Trophoblast cell (in vitro differentiated cells and primary cell): Measurements from ENCODE around the gene HTR3C.
"Not testable (repeated sequence)": the region's sequence is repeated elsewhere in the genome, so short reads cannot be mapped to it uniquely, and the experiment has no call there.

ENCODE experiments used
- DNase-seq, 2 donors: peaks; one replicate each; pipeline ENCODE4 v3.0.0-alpha.2; 2016
- H2AFZ ChIP-seq: 2 replicates; pipeline ENCODE4 v1.6.1; 2013; ENCODE audit warnings: low read length, moderate library complexity, mild to moderate bottlenecking; ENCODE audit not compliant: insufficient read depth, poor library complexity
- H2AK5ac ChIP-seq: 2 replicates; pipeline ENCODE4 v1.6.1; 2013; ENCODE audit warnings: mild to moderate bottlenecking, low read length
- H2BK120ac ChIP-seq: 2 replicates; pipeline ENCODE4 v1.6.1; 2013; ENCODE audit warnings: low read length, mild to moderate bottlenecking, moderate library complexity; ENCODE audit not compliant: insufficient read depth, poor library complexity
- H2BK12ac ChIP-seq: 2 replicates; pipeline ENCODE4 v1.6.1; 2013; ENCODE audit warnings: mild to moderate bottlenecking, low read length, moderate library complexity
- H2BK5ac ChIP-seq: 2 replicates; pipeline ENCODE4 v1.6.1; 2013; ENCODE audit warnings: low read length, low read depth, moderate library complexity, mild to moderate bottlenecking; ENCODE audit not compliant: poor library complexity
- H3K14ac ChIP-seq: 2 replicates; pipeline ENCODE4 v1.6.1; 2013; ENCODE audit warnings: mild to moderate bottlenecking, low read length
- H3K18ac ChIP-seq: 2 replicates; pipeline ENCODE4 v1.6.1; 2013; ENCODE audit warnings: mild to moderate bottlenecking, low read length
- H3K23ac ChIP-seq: 2 replicates; pipeline ENCODE4 v1.6.1; 2013; ENCODE audit warnings: low read length
- H3K27ac ChIP-seq: 2 replicates; pipeline ENCODE4 v1.5.1; 2013; ENCODE audit warnings: low read depth, mild to moderate bottlenecking, inconsistent platforms, low read length, moderate library complexity
- H3K27me3 ChIP-seq: 2 replicates; pipeline ENCODE4 v1.6.1; 2013; ENCODE audit warnings: inconsistent platforms, mild to moderate bottlenecking, low read length, moderate library complexity; ENCODE audit not compliant: insufficient read depth
- H3K36me3 ChIP-seq, 2 experiments: 1 replicate in 1 of 2; 2 replicates in 1 of 2; pipeline ENCODE4 v1.6.1; 2013; ENCODE audit warnings: low read length in 2 of 2, mild to moderate bottlenecking in 2 of 2, moderate library complexity in 1 of 2; ENCODE audit not compliant: insufficient read depth in 2 of 2, control insufficient read depth in 1 of 2
- H3K4ac ChIP-seq: 2 replicates; pipeline ENCODE4 v1.6.1; 2013; ENCODE audit warnings: low read depth, mild to moderate bottlenecking, low read length, moderate library complexity
- H3K4me1 ChIP-seq, 2 experiments: 1 replicate in 1 of 2; 2 replicates in 1 of 2; pipeline ENCODE4 v1.6.1; 2013; ENCODE audit warnings: low read length in 2 of 2, mild to moderate bottlenecking in 2 of 2, moderate library complexity in 1 of 2; ENCODE audit not compliant: insufficient read depth in 2 of 2, control insufficient read depth in 1 of 2
- H3K4me2 ChIP-seq: 2 replicates; pipeline ENCODE4 v1.6.1; 2013; ENCODE audit warnings: inconsistent platforms, mild to moderate bottlenecking, low read length, moderate library complexity
- H3K4me3 ChIP-seq: 2 replicates; pipeline ENCODE4 v1.5.1; 2013; ENCODE audit warnings: mild to moderate bottlenecking, low read depth, low read length, inconsistent platforms
- H3K79me1 ChIP-seq: one replicate; pipeline ENCODE4 v1.6.1; 2013; ENCODE audit warnings: low read length
- H3K79me2 ChIP-seq: 2 replicates; pipeline ENCODE4 v1.6.1; 2013; ENCODE audit warnings: low read length, mild to moderate bottlenecking; ENCODE audit not compliant: control insufficient read depth, insufficient read depth, poor library complexity
- H3K9ac ChIP-seq: 2 replicates; pipeline ENCODE4 v1.6.1; 2013; ENCODE audit warnings: mild to moderate bottlenecking, low read length
- H3K9me3 ChIP-seq: 2 replicates; pipeline ENCODE4 v1.6.1; 2013; ENCODE audit warnings: low read depth, mild to moderate bottlenecking, control low read depth, inconsistent platforms, low read length; ENCODE audit not compliant: insufficient read depth
- H4K12ac ChIP-seq: 2 replicates; pipeline ENCODE4 v1.6.1; 2013; ENCODE audit warnings: low read depth, mild to moderate bottlenecking, low read length, moderate library complexity
- H4K8ac ChIP-seq: 2 replicates; pipeline ENCODE4 v1.6.1; 2013; ENCODE audit warnings: low read depth, mild to moderate bottlenecking, low read length, moderate library complexity
- H4K91ac ChIP-seq: one replicate; pipeline ENCODE4 v1.6.1; 2013; ENCODE audit warnings: low read depth, mild to moderate bottlenecking, low read length, moderate library complexity
- WGBS: extraction: QIAGEN DNeasy Blood & Tissue Kit; methylation state at CpG from one replicate; pipeline ENCODE4 v1.1.7; 2013; ENCODE audit warnings: missing lambda C conversion rate; ENCODE audit not compliant: insufficient read length, insufficient coverage; ENCODE audit errors: extremely low coverage; 5-methylcytosine and 5-hydroxymethylcytosine counted together

Gene HTR3C

DNA sequence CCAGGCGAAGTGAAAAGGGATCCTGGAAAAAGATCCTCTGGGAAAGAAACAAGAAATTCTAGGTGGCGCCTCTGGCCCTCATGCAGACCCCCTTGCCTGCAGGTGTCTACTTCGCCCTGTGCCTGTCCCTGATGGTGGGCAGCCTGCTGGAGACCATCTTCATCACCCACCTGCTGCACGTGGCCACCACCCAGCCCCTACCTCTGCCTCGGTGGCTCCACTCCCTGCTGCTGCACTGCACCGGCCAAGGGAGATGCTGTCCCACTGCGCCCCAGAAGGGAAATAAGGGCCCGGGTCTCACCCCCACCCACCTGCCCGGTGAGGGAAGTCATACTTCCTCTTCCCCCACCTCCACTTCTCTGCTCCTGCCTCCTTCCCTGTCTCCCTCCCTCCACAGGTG, 14.5 kb upstream of the HTR3C start:
- H3K23ac ChIP-seq, H2BK120ac ChIP-seq, H2AFZ ChIP-seq, H4K8ac ChIP-seq, H3K9ac ChIP-seq, DNase-seq, H3K4ac ChIP-seq, H3K9me3 ChIP-seq, H2BK12ac ChIP-seq, H3K79me2 ChIP-seq, H4K12ac ChIP-seq, H3K36me3 ChIP-seq, H2BK5ac ChIP-seq, H3K14ac ChIP-seq, H3K4me1 ChIP-seq, H3K4me3 ChIP-seq, H3K18ac ChIP-seq, H2AK5ac ChIP-seq, H3K4me2 ChIP-seq, H4K91ac ChIP-seq, H3K27ac ChIP-seq, H3K79me1 ChIP-seq, H3K27me3 ChIP-seq: not testable (repeated sequence)
- WGBS = no CpG with 5 or more reads among the region's 9 CpGs

DNA sequence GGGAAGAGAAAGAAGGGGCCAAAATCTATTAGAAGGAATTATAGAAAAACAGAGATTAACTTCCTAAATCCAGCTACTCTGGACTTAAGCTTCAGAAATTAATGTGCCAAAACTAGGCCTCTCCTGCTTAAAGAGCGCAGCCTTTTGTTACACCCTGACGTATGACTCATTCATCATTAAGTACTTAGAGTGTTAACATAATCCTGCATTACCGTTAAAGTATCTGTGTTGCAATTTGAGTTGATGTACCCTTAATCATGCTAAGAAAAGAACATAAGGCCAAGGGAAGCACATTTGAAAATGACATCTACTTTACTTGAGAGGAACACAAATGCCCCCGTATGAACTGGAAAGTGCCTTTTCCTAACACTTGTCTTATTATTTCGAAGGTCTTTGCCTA, 13.4 kb upstream of the HTR3C start:
- Histone ChIP-seq H4K8ac (no peak overlapping the region), H3K79me1 (no peaks in the 10 kb centered on the region), H2BK12ac (no peak overlapping the region), H3K27me3 (no peaks in the 10 kb centered on the region), H3K4me1 (no peaks in the 10 kb centered on the region), H2BK5ac (no peak overlapping the region), H2BK120ac (no peak overlapping the region), H2AFZ (no peak overlapping the region), H3K4ac (no peak overlapping the region), H3K9me3 (peaks cover 2% of the 10 kb centered on the region), H3K79me2 (no peaks in the 10 kb centered on the region), H3K18ac (no peak overlapping the region), H3K36me3 (no peaks in the 10 kb centered on the region), H2AK5ac (no peak overlapping the region), H3K27ac (no peak overlapping the region), H4K91ac (no peak overlapping the region), H3K9ac (no peak overlapping the region), H3K4me3 (no peak overlapping the region), H3K4me2 (no peak overlapping the region), H4K12ac (no peak overlapping the region), H3K14ac (no peak overlapping the region), H3K23ac (no peak overlapping the region)
- no CpG with 5 or more reads among the region's 5 CpGs for WGBS
- no peak for DNase-seq

DNA sequence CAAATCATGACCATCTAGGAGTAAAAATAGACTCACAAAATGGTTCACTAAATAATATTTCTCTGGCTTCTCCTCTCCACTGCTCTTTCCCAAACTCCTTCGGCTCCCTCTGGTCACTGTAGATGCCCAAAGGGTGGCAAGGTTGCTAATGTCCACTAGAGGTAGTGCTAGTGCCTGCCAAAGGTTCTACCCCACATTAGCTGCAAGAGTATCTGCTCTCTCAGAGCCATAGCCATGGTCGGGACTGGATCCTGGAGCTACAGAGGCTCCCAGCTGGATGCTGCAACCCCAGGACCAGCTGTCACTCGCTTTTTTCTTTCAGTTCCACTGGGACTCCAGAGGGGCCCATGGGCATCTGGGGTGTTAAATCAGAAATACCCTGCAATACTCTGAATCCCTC, 12.8 kb upstream of the HTR3C start:
- no peak overlapping the region for H2AFZ ChIP-seq
- no peak overlapping the region for H3K9ac ChIP-seq
- no CpG with 5 or more reads among the region's 3 CpGs for WGBS

DNA sequence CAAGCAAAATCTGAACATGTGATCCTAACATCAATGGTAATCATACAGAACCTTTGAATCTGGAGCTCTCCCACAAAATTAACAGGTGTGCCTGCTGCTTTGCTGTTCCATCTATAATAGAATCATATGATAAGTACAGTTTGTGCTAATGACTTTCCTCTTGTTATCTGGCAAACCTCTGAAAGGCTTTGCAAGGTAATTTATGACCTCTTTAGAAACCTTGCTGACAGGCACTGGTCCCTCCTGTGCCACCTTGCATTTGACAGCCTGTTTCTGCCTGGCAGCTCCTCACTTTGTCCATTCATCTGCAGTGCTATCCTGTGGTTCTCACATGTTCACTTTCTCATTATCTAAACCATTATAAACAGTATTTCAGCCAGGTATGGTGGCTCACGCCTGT, 10.2 kb upstream of the HTR3C start:
- Histone ChIP-seq H3K9ac (no peak overlapping the region), H2BK12ac (no peak overlapping the region), H3K14ac (no peak overlapping the region), H4K12ac (no peak overlapping the region), H3K18ac (no peak overlapping the region), H3K36me3 (no peaks in the 10 kb centered on the region), H3K4me3 (no peak overlapping the region), H3K27me3 (no peaks in the 10 kb centered on the region), H2AK5ac (no peak overlapping the region), H3K79me1 (no peaks in the 10 kb centered on the region), H3K4me2 (no peak overlapping the region), H2BK5ac (no peak overlapping the region), H3K23ac (no peak overlapping the region), H4K91ac (no peak overlapping the region), H3K27ac (no peak overlapping the region), H3K9me3 (peaks cover 2% of the 10 kb centered on the region), H3K4me1 (no peaks in the 10 kb centered on the region), H3K79me2 (no peaks in the 10 kb centered on the region), H4K8ac (no peak overlapping the region), H3K4ac (no peak overlapping the region), H2AFZ (no peak overlapping the region), H2BK120ac (no peak overlapping the region)
- no peak for DNase-seq
- whole genome bisulfite sequencing = no CpG with 5 or more reads among the region's 1 CpG

More for the DNA sequence above, 12.8 kb upstream of the HTR3C start:
- Histone ChIP-seq H3K4me2 (no peak overlapping the region), H3K4ac (no peak overlapping the region), H3K9me3 (peaks cover 2% of the 10 kb centered on the region), H3K27ac (no peak overlapping the region), H3K18ac (no peak overlapping the region), H2BK5ac (no peak overlapping the region), H2BK12ac (no peak overlapping the region), H4K12ac (no peak overlapping the region), H4K91ac (no peak overlapping the region), H3K4me1 (no peaks in the 10 kb centered on the region), H3K79me1 (no peaks in the 10 kb centered on the region), H3K4me3 (no peak overlapping the region), H3K23ac (no peak overlapping the region), H3K27me3 (no peaks in the 10 kb centered on the region), H3K14ac (no peak overlapping the region), H2BK120ac (no peak overlapping the region), H2AK5ac (no peak overlapping the region), H3K36me3 (no peaks in the 10 kb centered on the region), H3K79me2 (no peaks in the 10 kb centered on the region), H4K8ac (no peak overlapping the region)
- peak; percentile 31 to 58 for DNase-seq
